K562 (cell line): ENCODE results near the gene VENTX. TPM values are rescaled to one million over a fixed set of nuclear protein-coding genes. Genes with fewer than 3 reads are reported as not detected.

Experiments
- DPF2 ChIP-seq: fragments of 450-650 bp; IDR thresholded peaks from 2 replicates; pipeline ENCODE4 v1.6.1; 2016
- ELF1 ChIP-seq: fragments of 200-800 bp; sonication (Bioruptor generic); IDR thresholded peaks from 2 replicates; pipeline ENCODE4 v1.6.1; 2016; ENCODE audit warnings: missing genetic modification characterization, missing compliant biosample characterization
- ETV1 ChIP-seq: fragments of 450-650 bp; conservative IDR thresholded peaks from 2 replicates; pipeline ENCODE4 v1.6.1; 2016; ENCODE audit warnings: missing genetic modification characterization, control low read depth, low read depth, missing compliant biosample characterization
- FOXA3 ChIP-seq, 2 experiments: fragments of 450-650 bp in 1 of 2; sonication (generic) in 1 of 2; formaldehyde crosslinking; IDR thresholded peaks in 1 of 2; conservative IDR thresholded peaks in 1 of 2; 2 replicates each; pipeline versions ENCODE4 v1.4.0 to v1.8.0; 2020 to 2022; ENCODE audit warnings: mild to moderate bottlenecking in 2 of 2, missing genetic modification reagents in 1 of 2
- HMGN3 ChIP-seq: IDR thresholded peaks from 2 replicates; pipeline ENCODE4 v1.6.1; 2011; ENCODE audit warnings: borderline replicate concordance, low read depth, mild to moderate bottlenecking, mixed read lengths, low read length; ENCODE audit not compliant: insufficient read length; ENCODE audit errors: extremely low read depth
- MAZ ChIP-seq, 2 experiments: fragments of 450-650 bp in 1 of 2; sonication (generic) in 1 of 2; formaldehyde crosslinking; IDR thresholded peaks in 1 of 2; conservative IDR thresholded peaks in 1 of 2; 2 replicates each; pipeline versions ENCODE4 v1.4.0 to v1.5.0; 2020; ENCODE audit warnings: mild to moderate bottlenecking in 1 of 2, missing genetic modification reagents in 1 of 2
- MYNN ChIP-seq, 2 experiments: sonication (generic); formaldehyde crosslinking in 1 of 2; IDR thresholded peaks; 2 replicates each; pipeline versions ENCODE4 v1.5.0 to v1.6.1; 2016 to 2020; ENCODE audit warnings: antibody characterized with exemption in 1 of 2, missing genetic modification reagents in 1 of 2
- TBL1XR1 ChIP-seq, 2 experiments: IDR thresholded peaks; 2 replicates each; pipeline ENCODE4 v1.6.1; 2012; ENCODE audit warnings: improper control_type of control experiment in 2 of 2, low read length in 2 of 2, mild to moderate bottlenecking in 1 of 2
- TEAD1 ChIP-seq, 2 experiments: fragments of 450-650 bp in 1 of 2; sonication (generic) in 1 of 2; formaldehyde crosslinking; IDR thresholded peaks; 2 replicates each; pipeline versions ENCODE4 v1.4.0 to v1.8.0; 2020 to 2022; ENCODE audit warnings: mild to moderate bottlenecking in 2 of 2, missing genetic modification reagents in 1 of 2
- ZNF165 ChIP-seq: fragments of 250-450 bp; sonication (Bioruptor Pico); IDR thresholded peaks from 2 replicates; pipeline ENCODE4 v1.4.0; 2020; ENCODE audit warnings: borderline replicate concordance
- polyA plus RNA-seq, 8 experiments: library from polyadenylated mRNA; depleted of rRNA in 4 of 8; stranded (reverse) in 5 of 8; unstranded in 3 of 8; fragments of >200 nt; fragmentation: Nextera tagmentation in 2 of 8; fragmentation: Illumina TruSeq in 1 of 8; extraction: Ambion mirVana in 2 of 8; extraction: Trizol in 1 of 8; gene quantifications; 2 replicates each; pipeline versions ENCODE4 v1.2.1 to v1.2.3, GENCODE V29; 2011 to 2014; ENCODE audit warnings: inconsistent platforms in 1 of 8, missing spikeins in 1 of 8
- total RNA-seq, 7 experiments: library from RNA; depleted of rRNA in 6 of 7; stranded (reverse); fragments of >200 nt in 6 of 7; fragmentation: Illumina TruSeq in 2 of 7; extraction: Trizol in 2 of 7; gene quantifications; 2 replicates each; pipeline versions ENCODE4 v1.2.1 to v1.2.3, GENCODE V29; 2011 to 2021; ENCODE audit warnings: low replicate concordance in 1 of 7
- TF ChIP-seq, protein P1 (sequence below), 2 experiments: IDR thresholded peaks; 2 replicates each; pipeline ENCODE4 v1.6.1; 2011; ENCODE audit warnings: borderline replicate concordance in 1 of 2, control low read depth in 1 of 2, low read depth in 1 of 2, low read length in 1 of 2, mild to moderate bottlenecking in 1 of 2, mixed read lengths in 1 of 2, moderate library complexity in 1 of 2; ENCODE audit not compliant: insufficient read depth in 1 of 2, insufficient read length in 1 of 2, poor library complexity in 1 of 2, severe bottlenecking in 1 of 2; ENCODE audit errors: extremely low read depth in 1 of 2
- TF ChIP-seq, protein P2 (sequence below): fragments of 450-650 bp; IDR thresholded peaks from 2 replicates; pipeline ENCODE4 v1.6.1; 2016
- TF ChIP-seq, protein P3 (sequence below): sonication (generic); formaldehyde crosslinking; IDR thresholded peaks from 2 replicates; pipeline ENCODE4 v1.8.1; 2023; ENCODE audit warnings: mild to moderate bottlenecking, missing genetic modification reagents
- TF ChIP-seq, protein P4 (sequence below): fragments of 450-650 bp; conservative IDR thresholded peaks from 2 replicates; pipeline ENCODE4 v1.6.1; 2016; ENCODE audit warnings: missing genetic modification characterization, low read depth, mild to moderate bottlenecking, missing compliant biosample characterization, moderate library complexity
- TF ChIP-seq, protein P5 (sequence below): IDR thresholded peaks from 2 replicates; pipeline ENCODE4 v1.6.1; 2011; ENCODE audit not compliant: insufficient read length; ENCODE audit errors: extremely low read depth
- TF ChIP-seq, protein P6 (sequence below): sonication (generic); formaldehyde crosslinking; IDR thresholded peaks from 2 replicates; pipeline ENCODE4 v1.4.0; 2020; ENCODE audit warnings: mild to moderate bottlenecking, missing genetic modification reagents

Gene VENTX
- total and polyA plus RNA-seq, 9 of the 15 experiments (the other 6 are each of a cell fraction or from before 2014, with no cell fraction given): 0.07 to 0.70 (median 0.20) TPM; not detected in 1

DNA sequence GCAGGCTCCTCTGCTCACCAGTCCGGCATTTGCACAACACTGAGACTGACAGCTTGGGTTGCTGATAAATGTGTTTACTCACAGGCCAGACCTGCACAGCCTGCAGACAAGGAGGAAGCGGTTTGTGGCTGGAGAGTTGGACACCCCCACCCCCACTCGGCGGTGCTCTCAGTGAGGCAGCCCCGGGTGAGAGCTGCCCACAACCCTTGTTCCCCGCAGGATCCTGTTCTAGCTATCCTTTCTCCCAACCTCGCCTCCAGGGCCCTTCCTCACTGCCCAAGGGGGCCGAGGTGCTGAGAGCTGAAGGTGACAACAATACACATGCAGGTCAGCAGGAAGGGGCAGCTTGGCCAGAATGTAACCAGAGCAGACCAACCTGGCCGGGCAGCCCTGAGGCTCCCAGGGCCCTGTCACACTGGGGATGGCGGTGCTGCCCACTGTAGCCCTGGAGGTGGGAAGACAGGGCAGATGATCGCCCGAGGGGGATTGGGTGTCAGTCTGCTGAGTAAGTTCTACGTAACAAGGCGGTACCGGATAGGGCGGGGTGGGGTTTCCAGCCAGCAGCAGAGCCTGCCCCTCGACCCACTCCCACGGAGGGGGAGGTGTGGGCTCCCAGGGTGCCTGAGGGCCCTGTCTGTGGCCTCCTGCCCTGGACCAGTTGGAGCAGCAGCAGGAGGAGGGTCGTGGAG is 41.1 kb downstream of the VENTX start (continued):
- TF ChIP-seq, protein P1, sequence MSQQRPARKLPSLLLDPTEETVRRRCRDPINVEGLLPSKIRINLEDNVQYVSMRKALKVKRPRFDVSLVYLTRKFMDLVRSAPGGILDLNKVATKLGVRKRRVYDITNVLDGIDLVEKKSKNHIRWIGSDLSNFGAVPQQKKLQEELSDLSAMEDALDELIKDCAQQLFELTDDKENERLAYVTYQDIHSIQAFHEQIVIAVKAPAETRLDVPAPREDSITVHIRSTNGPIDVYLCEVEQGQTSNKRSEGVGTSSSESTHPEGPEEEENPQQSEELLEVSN (IDR thresholded peaks at IDR 0.05; ENCODE audit: borderline replicate concordance in 1 of 2, extremely low read depth in 1 of 2, insufficient read depth in 1 of 2, insufficient read length in 1 of 2, low read depth in 1 of 2, low read length in 1 of 2, poor library complexity in 1 of 2, severe bottlenecking in 1 of 2): peak; percentile 49 to 82
- TF ChIP-seq DPF2 (peak; percentile 67), MAZ (CRISPR knock-in tag; conservative IDR thresholded peaks at IDR 0.05 in 1 of 2, IDR thresholded peaks at IDR 0.05 in 1 of 2) (peak; percentile 52 to 70; a peak in 3 of 4 replicates), ETV1 (tag) (peak; percentile 65), MYNN (IDR thresholded peaks at IDR 0.05) (peak; percentile 53; the same call in 1 of the 2 replicates), MYNN (CRISPR knock-in tag; IDR thresholded peaks at IDR 0.05) (no peak), ELF1 (no peak), TBL1XR1 (IDR thresholded peaks at IDR 0.05; ENCODE audit: low read length in 2 of 2) (0 out of 4 replicates have a peak, but pooled peaks of 1 of the 2 experiments have one; percentile 25), ZNF165 (CRISPR knock-in tag) (no peak), HMGN3 (peak; percentile 20), FOXA3 (CRISPR knock-in tag; conservative IDR thresholded peaks at IDR 0.05 in 1 of 2, IDR thresholded peaks at IDR 0.05 in 1 of 2) (peak; percentile 79 to 88), TEAD1 (CRISPR knock-in tag; IDR thresholded peaks at IDR 0.05) (peak in 1 of 2 experiments; percentile 10; a peak in 1 of 4 replicates)
- TF ChIP-seq, protein P2, sequence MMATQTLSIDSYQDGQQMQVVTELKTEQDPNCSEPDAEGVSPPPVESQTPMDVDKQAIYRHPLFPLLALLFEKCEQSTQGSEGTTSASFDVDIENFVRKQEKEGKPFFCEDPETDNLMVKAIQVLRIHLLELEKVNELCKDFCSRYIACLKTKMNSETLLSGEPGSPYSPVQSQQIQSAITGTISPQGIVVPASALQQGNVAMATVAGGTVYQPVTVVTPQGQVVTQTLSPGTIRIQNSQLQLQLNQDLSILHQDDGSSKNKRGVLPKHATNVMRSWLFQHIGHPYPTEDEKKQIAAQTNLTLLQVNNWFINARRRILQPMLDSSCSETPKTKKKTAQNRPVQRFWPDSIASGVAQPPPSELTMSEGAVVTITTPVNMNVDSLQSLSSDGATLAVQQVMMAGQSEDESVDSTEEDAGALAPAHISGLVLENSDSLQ: peak; percentile 97
- TF ChIP-seq, protein P3, sequence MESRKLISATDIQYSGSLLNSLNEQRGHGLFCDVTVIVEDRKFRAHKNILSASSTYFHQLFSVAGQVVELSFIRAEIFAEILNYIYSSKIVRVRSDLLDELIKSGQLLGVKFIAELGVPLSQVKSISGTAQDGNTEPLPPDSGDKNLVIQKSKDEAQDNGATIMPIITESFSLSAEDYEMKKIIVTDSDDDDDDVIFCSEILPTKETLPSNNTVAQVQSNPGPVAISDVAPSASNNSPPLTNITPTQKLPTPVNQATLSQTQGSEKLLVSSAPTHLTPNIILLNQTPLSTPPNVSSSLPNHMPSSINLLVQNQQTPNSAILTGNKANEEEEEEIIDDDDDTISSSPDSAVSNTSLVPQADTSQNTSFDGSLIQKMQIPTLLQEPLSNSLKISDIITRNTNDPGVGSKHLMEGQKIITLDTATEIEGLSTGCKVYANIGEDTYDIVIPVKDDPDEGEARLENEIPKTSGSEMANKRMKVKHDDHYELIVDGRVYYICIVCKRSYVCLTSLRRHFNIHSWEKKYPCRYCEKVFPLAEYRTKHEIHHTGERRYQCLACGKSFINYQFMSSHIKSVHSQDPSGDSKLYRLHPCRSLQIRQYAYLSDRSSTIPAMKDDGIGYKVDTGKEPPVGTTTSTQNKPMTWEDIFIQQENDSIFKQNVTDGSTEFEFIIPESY: peak; percentile 28; the same call in 1 of the 2 replicates
- TF ChIP-seq, protein P4, sequence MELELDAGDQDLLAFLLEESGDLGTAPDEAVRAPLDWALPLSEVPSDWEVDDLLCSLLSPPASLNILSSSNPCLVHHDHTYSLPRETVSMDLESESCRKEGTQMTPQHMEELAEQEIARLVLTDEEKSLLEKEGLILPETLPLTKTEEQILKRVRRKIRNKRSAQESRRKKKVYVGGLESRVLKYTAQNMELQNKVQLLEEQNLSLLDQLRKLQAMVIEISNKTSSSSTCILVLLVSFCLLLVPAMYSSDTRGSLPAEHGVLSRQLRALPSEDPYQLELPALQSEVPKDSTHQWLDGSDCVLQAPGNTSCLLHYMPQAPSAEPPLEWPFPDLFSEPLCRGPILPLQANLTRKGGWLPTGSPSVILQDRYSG (tag): 0 out of 2 replicates have a peak, but pooled peaks have one; percentile 28
- TF ChIP-seq, protein P5, sequence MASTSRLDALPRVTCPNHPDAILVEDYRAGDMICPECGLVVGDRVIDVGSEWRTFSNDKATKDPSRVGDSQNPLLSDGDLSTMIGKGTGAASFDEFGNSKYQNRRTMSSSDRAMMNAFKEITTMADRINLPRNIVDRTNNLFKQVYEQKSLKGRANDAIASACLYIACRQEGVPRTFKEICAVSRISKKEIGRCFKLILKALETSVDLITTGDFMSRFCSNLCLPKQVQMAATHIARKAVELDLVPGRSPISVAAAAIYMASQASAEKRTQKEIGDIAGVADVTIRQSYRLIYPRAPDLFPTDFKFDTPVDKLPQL: no peak
- TF ChIP-seq, protein P6, sequence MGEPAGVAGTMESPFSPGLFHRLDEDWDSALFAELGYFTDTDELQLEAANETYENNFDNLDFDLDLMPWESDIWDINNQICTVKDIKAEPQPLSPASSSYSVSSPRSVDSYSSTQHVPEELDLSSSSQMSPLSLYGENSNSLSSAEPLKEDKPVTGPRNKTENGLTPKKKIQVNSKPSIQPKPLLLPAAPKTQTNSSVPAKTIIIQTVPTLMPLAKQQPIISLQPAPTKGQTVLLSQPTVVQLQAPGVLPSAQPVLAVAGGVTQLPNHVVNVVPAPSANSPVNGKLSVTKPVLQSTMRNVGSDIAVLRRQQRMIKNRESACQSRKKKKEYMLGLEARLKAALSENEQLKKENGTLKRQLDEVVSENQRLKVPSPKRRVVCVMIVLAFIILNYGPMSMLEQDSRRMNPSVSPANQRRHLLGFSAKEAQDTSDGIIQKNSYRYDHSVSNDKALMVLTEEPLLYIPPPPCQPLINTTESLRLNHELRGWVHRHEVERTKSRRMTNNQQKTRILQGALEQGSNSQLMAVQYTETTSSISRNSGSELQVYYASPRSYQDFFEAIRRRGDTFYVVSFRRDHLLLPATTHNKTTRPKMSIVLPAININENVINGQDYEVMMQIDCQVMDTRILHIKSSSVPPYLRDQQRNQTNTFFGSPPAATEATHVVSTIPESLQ (CRISPR knock-in tag): 0 out of 2 replicates have a peak, but pooled peaks have one; percentile 65
